HepG2 (cell line): ENCODE results near the gene PGGT1B. TPM values are rescaled to one million over a fixed set of nuclear protein-coding genes. Genes with fewer than 3 reads are reported as not detected.
A peak's percentile ranks its signal among the peaks of the same experiment; 100 is the strongest.

Source experiments
- ARNTL ChIP-seq: sonication (generic); formaldehyde crosslinking; IDR thresholded peaks from 2 replicates; pipeline ENCODE4 v1.4.0; 2020; ENCODE audit warnings: mild to moderate bottlenecking, missing genetic modification reagents
- BRCA1 ChIP-seq: sonication (generic); formaldehyde crosslinking; IDR thresholded peaks from 2 replicates; pipeline ENCODE4 v1.4.0; 2020; ENCODE audit warnings: missing genetic modification reagents
- DNMT1 ChIP-seq: sonication (generic); formaldehyde crosslinking; IDR thresholded peaks from 2 replicates; pipeline ENCODE4 v1.5.1; 2020; ENCODE audit warnings: mild to moderate bottlenecking, missing genetic modification reagents
- FOSL1 ChIP-seq: sonication (generic); formaldehyde crosslinking; IDR thresholded peaks from 2 replicates; pipeline ENCODE4 v1.9.0; 2021; ENCODE audit warnings: missing genetic modification reagents, borderline replicate concordance
- HMGXB3 ChIP-seq: sonication (generic); formaldehyde crosslinking; IDR thresholded peaks from 2 replicates; pipeline ENCODE4 v1.4.0; 2020; ENCODE audit warnings: missing genetic modification reagents, borderline replicate concordance
- KLF12 ChIP-seq: sonication (generic); formaldehyde crosslinking; IDR thresholded peaks from 2 replicates; pipeline ENCODE4 v1.4.0; 2020; ENCODE audit warnings: missing genetic modification reagents, borderline replicate concordance
- MYPOP ChIP-seq: sonication (generic); formaldehyde crosslinking; IDR thresholded peaks from 2 replicates; pipeline ENCODE4 v1.8.1; 2023; ENCODE audit warnings: mild to moderate bottlenecking, moderate library complexity, missing genetic modification reagents
- POGZ ChIP-seq: sonication (generic); formaldehyde crosslinking; IDR thresholded peaks from 2 replicates; pipeline ENCODE4 v1.4.0; 2020; ENCODE audit warnings: mild to moderate bottlenecking, missing genetic modification reagents
- SALL2 ChIP-seq: sonication (generic); formaldehyde crosslinking; IDR thresholded peaks from 2 replicates; pipeline ENCODE4 v1.8.1; 2023; ENCODE audit warnings: mild to moderate bottlenecking, missing genetic modification reagents, inconsistent platforms
- SAP130 ChIP-seq: IDR thresholded peaks from 2 replicates; pipeline ENCODE4 v1.6.1; 2016; ENCODE audit warnings: low read depth
- ZNF251 ChIP-seq: sonication (generic); formaldehyde crosslinking; IDR thresholded peaks from 2 replicates; pipeline ENCODE4 v1.9.0; 2021; ENCODE audit warnings: mild to moderate bottlenecking, missing genetic modification reagents
- ZNF263 ChIP-seq: sonication (generic); formaldehyde crosslinking; IDR thresholded peaks from 2 replicates; pipeline ENCODE4 v1.4.0; 2020; ENCODE audit warnings: missing genetic modification reagents
- ZNF574 ChIP-seq: sonication (generic); formaldehyde crosslinking; IDR thresholded peaks from 2 replicates; pipeline ENCODE4 v1.4.0; 2020; ENCODE audit warnings: missing genetic modification reagents
- ZSCAN22 ChIP-seq: sonication (generic); formaldehyde crosslinking; IDR thresholded peaks from 2 replicates; pipeline ENCODE4 v1.4.0; 2020; ENCODE audit warnings: mild to moderate bottlenecking, missing genetic modification reagents
- polyA plus RNA-seq, 8 experiments: library from polyadenylated mRNA; depleted of rRNA in 3 of 8; stranded (reverse) in 7 of 8; unstranded in 1 of 8; fragments of >200 nt; fragmentation: Illumina TruSeq in 4 of 8; extraction: Trizol in 4 of 8; gene quantifications; 2 replicates each; pipeline versions ENCODE4 v1.2.1 to v1.2.3, GENCODE V29; 2011 to 2016; ENCODE audit warnings: low read depth in 4 of 8, missing spikeins in 1 of 8, mixed read lengths in 1 of 8; ENCODE audit not compliant: insufficient read depth in 1 of 8
- total RNA-seq, 5 experiments: library from RNA; depleted of rRNA; stranded (reverse); fragments of >200 nt; fragmentation: Illumina TruSeq; extraction: Trizol; gene quantifications; 2 replicates each; pipeline ENCODE4 v1.2.3, GENCODE V29; 2016; ENCODE audit warnings: low read depth in 1 of 5
- TF ChIP-seq, protein P1 (sequence below): sonication (generic); formaldehyde crosslinking; IDR thresholded peaks from 2 replicates; pipeline ENCODE4 v1.8.0; 2022; ENCODE audit warnings: low read depth, missing genetic modification reagents
- TF ChIP-seq, protein P2 (sequence below): IDR thresholded peaks from 2 replicates; pipeline ENCODE4 v1.6.1; 2016; ENCODE audit warnings: missing genetic modification reagents, missing compliant biosample characterization

The PGGT1B gene
- total and polyA plus RNA-seq, 2 of the 13 experiments (the other 11 are each of a cell fraction or from before 2014, with no cell fraction given): 2.4 to 42.7 TPM

GRCh38 chr5:115296124-115297022 is 33.7 kb upstream of the PGGT1B start, which contains the start of gene CCDC112 (continued):
- TF ChIP-seq SAP130 (CRISPR knock-in tag) (peak; percentile 53), ARNTL (no peak), ZSCAN22 (CRISPR knock-in tag) (no peak), FOSL1 (CRISPR knock-in tag) (no peak), POGZ (CRISPR knock-in tag) (peak; percentile 28; the same call in 1 of the 2 replicates), ZNF574 (CRISPR knock-in tag) (peak; percentile 53), ZNF251 (no peak), SALL2 (CRISPR knock-in tag) (peak; percentile 62; the same call in 1 of the 2 replicates), BRCA1 (CRISPR knock-in tag) (no peak), HMGXB3 (CRISPR knock-in tag) (no peak), KLF12 (CRISPR knock-in tag) (no peak), DNMT1 (CRISPR knock-in tag) (0 out of 2 replicates have a peak, but pooled peaks have one; percentile 61), MYPOP (CRISPR knock-in tag) (peak; percentile 75), ZNF263 (CRISPR knock-in tag) (no peak)
- TF ChIP-seq, protein P1, sequence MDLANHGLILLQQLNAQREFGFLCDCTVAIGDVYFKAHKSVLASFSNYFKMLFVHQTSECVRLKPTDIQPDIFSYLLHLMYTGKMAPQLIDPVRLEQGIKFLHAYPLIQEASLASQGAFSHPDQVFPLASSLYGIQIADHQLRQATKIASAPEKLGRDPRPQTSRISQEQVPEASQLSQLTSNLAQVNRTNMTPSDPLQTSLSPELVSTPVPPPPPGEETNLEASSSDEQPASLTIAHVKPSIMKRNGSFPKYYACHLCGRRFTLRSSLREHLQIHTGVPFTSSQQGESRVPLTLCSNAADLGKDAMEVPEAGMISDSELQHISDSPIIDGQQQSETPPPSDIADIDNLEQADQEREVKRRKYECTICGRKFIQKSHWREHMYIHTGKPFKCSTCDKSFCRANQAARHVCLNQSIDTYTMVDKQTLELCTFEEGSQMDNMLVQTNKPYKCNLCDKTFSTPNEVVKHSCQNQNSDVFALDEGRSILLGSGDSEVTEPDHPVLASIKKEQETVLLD (CRISPR knock-in tag): no peak
- TF ChIP-seq, protein P2, sequence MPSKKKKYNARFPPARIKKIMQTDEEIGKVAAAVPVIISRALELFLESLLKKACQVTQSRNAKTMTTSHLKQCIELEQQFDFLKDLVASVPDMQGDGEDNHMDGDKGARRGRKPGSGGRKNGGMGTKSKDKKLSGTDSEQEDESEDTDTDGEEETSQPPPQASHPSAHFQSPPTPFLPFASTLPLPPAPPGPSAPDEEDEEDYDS (CRISPR knock-in tag): no peak
